Measurements from ENCODE around the gene TSC2. TPM values are rescaled to one million over a fixed set of nuclear protein-coding genes. Genes with fewer than 3 reads are reported as not detected.
A peak's percentile ranks its signal among the peaks of the same experiment; 100 is the strongest.
"Not testable (repeated sequence)": the region's sequence is repeated elsewhere in the genome, so short reads cannot be mapped to it uniquely, and the experiment has no call there.

The TSC2 gene
- total RNA-seq, 2 experiments from 2014 or later: 112 to 115 TPM

DNA sequence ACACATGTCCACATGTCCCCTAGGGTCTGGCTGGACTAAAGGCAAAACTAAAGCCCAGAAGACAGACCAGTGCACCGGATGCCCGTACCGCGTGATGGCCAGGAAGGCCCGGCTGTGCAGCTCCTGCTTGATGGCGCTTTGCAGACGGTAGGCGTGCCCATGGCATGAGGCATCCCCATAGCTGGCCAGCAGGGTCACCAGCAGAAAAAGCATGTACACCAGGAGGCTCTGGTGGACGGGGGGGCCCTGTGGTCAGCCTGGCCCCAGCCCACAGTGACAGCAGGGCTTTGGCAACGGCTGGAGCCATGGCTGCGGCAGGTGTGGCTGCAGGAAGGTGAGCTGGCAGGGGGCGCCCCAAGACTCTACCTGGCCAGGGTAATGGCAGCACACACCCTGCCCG, 45.1 kb downstream of the TSC2 start:
- H3K4me3 Mint-ChIP-seq: no peak overlapping the region
- DNase-seq: no peak
- no peaks in the 10 kb centered on the region for H3K9me3 Mint-ChIP-seq
- H3K27ac Mint-ChIP-seq: peak overlapping the region; percentile 19
- H3K4me1 Mint-ChIP-seq: no peaks in the 10 kb centered on the region
- CTCF ChIA-PET: no interaction called here
- no peaks in the 10 kb centered on the region for H3K27me3 Mint-ChIP-seq
- POLR2A ChIA-PET: no interaction called here
- peaks cover 5% of the 10 kb centered on the region for H3K36me3 Mint-ChIP-seq (ENCODE audit: low read depth)

DNA sequence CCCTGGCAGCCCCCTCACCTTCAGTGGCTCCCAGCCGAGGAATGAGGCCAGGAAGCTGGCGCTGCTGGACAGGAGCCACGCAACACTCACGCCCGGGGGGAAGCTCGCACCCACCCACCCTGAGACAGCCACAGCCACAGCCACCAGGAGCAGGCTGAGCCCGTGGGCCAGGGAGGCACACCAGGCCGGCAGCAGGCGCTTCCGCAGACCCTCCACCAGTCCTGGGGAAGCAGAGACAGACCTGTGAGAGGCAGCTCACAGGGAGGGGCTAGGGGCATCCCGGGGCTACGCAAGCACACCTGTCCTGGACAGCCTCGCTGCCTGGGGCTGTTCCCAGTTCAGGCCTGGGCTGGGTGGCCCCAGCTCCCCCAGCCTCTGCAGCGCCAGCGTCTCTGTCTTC, 46.0 kb downstream of the TSC2 start:
- CTCF ChIA-PET: no interaction called here
- DNase-seq: no peak

DNA sequence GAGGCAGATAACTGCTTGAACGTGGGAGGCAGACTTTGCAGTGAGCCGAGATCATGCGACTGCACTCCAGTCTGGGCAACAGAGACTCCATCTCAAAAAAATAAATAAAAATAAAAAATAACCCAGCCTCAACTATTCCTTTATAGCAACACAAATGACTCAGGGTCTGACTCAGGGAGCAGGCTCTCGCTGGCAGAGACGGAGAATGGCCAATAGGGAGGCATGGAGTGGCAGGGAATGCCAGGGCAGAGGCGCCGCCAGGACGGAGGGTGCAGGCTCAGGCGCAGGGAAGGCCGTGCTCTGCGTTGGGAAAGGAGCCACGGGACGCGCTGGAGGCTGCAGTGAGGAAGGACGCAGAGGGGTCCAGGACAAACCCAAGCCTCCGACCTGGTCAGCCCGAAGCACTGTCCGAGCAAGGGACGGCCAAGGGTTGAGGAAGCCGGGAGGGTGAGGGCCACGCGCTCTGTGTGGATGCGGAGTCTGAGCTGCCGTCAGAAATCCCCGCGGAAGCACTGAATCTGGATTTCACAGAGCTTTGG, 47.6 kb downstream of the TSC2 start:
- Mint-ChIP-seq H3K27ac (no peak overlapping the region), H3K4me3 (no peak overlapping the region), H3K36me3 (ENCODE audit: low read depth) (peaks cover 3% of the 10 kb centered on the region), H3K9me3 (no peaks in the 10 kb centered on the region), H3K27me3 (no peaks in the 10 kb centered on the region), H3K4me1 (no peaks in the 10 kb centered on the region)
- CTCF ChIA-PET: no interaction called here
- no peak for DNase-seq
- POLR2A ChIA-PET: no interaction called here

More for the DNA sequence above, 46.0 kb downstream of the TSC2 start:
- no peaks in the 10 kb centered on the region for H3K27me3 Mint-ChIP-seq
- H3K9me3 Mint-ChIP-seq: no peaks in the 10 kb centered on the region
- H3K36me3 Mint-ChIP-seq (ENCODE audit: low read depth): peaks cover 5% of the 10 kb centered on the region
- H3K4me3 Mint-ChIP-seq: no peak overlapping the region
- H3K4me1 Mint-ChIP-seq: no peaks in the 10 kb centered on the region
- no peak overlapping the region for H3K27ac Mint-ChIP-seq
- POLR2A ChIA-PET: no interaction called here

DNA sequence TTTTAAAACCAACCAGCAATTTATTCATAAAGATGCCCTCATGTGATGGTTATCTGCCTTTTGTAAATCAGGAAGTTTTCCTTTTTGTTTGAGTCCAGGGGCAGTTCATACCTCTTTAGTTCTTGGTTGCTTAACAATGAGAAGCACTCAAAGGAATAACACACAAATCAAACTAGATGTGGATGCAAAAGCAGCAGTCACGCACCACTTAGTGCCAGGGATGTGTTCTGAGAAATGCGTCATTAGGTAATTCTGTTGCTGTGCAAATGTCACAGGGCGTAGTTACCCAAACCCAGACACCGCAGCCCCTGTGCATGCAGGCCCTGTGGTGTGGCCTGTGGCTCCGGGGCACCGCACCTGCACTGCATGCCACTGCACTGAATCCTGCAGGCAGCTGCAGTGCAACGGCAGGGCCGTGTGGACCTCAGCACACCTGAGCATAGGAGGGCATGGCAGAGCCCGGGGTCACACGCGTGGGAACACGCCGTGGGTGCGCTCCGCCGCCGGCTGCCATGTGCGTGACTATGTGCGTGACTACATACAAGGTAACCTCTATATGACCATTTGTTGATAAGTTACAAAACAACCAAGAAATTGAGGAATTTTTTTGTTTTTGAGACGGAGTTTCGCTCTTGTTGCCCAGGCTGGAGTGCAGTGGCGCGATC, 48.3 kb downstream of the TSC2 start:
- ChIA-PET CTCF (no interaction called here), POLR2A (no interaction called here)

GRCh38 chr16:2096853-2097595, 49.2 kb downstream of the TSC2 start:
- no peak overlapping the region for H3K27ac Mint-ChIP-seq
- POLR2A ChIA-PET: no interaction called here
- peaks cover 3% of the 10 kb centered on the region for H3K36me3 Mint-ChIP-seq (ENCODE audit: low read depth)
- DNase-seq: no peak
- H3K27me3 Mint-ChIP-seq: no peaks in the 10 kb centered on the region
- CTCF ChIA-PET: no interaction called here
- H3K9me3 Mint-ChIP-seq: no peaks in the 10 kb centered on the region
- H3K4me3 Mint-ChIP-seq: no peak overlapping the region
- no peaks in the 10 kb centered on the region for H3K4me1 Mint-ChIP-seq

More for the DNA sequence above, 48.3 kb downstream of the TSC2 start:
- Mint-ChIP-seq H3K4me1 (no peaks in the 10 kb centered on the region), H3K36me3 (ENCODE audit: low read depth) (peaks cover 3% of the 10 kb centered on the region), H3K27ac (no peak overlapping the region), H3K27me3 (no peaks in the 10 kb centered on the region), H3K4me3 (no peak overlapping the region), H3K9me3 (no peaks in the 10 kb centered on the region)
- DNase-seq: no peak

DNA sequence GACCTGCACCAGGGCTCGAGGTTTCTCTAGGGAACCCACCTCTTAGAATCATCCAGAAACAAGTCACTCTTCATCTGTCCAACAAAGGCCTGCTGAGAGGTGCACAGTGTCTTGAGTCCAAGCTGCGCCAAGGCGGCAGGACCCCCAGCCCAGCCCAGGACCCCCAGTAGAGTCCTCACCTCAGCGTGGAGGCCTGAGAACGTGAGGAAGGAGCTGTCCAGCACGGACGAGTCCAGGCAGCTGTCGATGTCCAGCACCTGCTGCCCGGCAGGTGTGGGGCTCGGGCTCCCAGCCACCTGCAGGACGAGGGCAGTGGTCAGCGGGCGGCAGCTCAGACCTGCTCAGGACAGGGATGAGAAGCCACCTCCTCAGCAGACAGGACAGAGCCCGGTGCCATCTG, 49.9 kb downstream of the TSC2 start:
- H3K4me1 Mint-ChIP-seq; H3K27ac Mint-ChIP-seq; CTCF ChIA-PET; H3K27me3 Mint-ChIP-seq; DNase-seq; H3K36me3 Mint-ChIP-seq (ENCODE audit: low read depth); H3K9me3 Mint-ChIP-seq; H3K4me3 Mint-ChIP-seq: not testable (repeated sequence)
- POLR2A ChIA-PET: interaction anchor here (0.6 kb wide), 1 partner anchor 25 kb away, joined by 3 read pairs; no protein-coding TSS in a partner anchor

- H3K27ac Mint-ChIP-seq; H3K36me3 Mint-ChIP-seq (ENCODE audit: low read depth); H3K4me3 Mint-ChIP-seq; POLR2A ChIA-PET; DNase-seq; H3K9me3 Mint-ChIP-seq; H3K4me1 Mint-ChIP-seq; H3K27me3 Mint-ChIP-seq: not testable (repeated sequence)
- CTCF ChIA-PET: interaction anchor here (0.9 kb wide), 1 partner anchor 28 kb away, joined by 3 read pairs; no protein-coding TSS in a partner anchor
Measured at GRCh38 chr16:2101581-2101980, 53.8 kb downstream of the TSC2 start.

DNA sequence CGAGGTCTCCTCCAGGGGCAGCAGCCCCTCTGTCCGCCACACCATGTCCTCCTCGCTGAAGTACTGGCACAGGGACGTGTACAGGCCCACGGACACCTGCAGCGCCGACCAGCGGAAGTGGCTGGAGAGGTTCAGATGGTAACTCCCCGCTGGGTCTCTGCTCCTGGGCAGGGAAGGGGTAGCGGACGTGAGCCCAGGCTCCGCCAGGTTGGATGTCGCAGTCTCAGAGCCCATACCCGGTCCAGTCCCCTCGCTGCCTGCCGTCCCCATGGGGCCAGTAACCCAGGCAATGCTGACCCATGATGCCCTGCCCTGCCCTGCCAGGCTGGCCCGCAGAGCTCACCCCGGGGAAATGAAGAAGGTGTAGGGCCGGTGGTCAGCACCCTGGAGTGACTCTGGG, 54.7 kb downstream of the TSC2 start:
- peaks cover under 1% of the 10 kb centered on the region for H3K36me3 Mint-ChIP-seq (ENCODE audit: low read depth)
- H3K9me3 Mint-ChIP-seq: no peaks in the 10 kb centered on the region
- CTCF ChIA-PET: no interaction called here

DNA sequence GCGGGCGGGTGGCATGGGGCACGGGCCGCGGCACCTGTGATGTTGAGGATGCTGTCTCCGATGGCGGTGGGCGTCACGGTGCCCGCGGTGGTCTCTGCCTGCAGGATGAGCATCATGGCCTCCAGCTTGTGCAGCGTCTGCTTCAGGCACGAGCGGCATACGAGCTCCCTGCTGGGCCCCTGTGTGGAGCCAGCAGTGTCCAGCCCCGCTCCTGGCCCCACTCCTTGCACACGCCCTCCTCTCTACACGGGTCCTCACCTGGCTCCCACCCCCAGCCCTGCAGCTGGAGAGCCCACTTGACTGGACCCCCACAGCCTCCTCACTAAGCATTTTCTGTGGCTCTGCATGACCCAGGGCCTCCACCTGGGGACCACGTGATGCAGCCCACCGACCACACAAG, 56.7 kb downstream of the TSC2 start:
- H3K27ac Mint-ChIP-seq; CTCF ChIA-PET; H3K4me1 Mint-ChIP-seq; H3K4me3 Mint-ChIP-seq; DNase-seq; H3K27me3 Mint-ChIP-seq; POLR2A ChIA-PET; H3K9me3 Mint-ChIP-seq; H3K36me3 Mint-ChIP-seq (ENCODE audit: low read depth): not testable (repeated sequence)

More for the DNA sequence above, 54.7 kb downstream of the TSC2 start:
- H3K4me3 Mint-ChIP-seq: no peak overlapping the region
- no peaks in the 10 kb centered on the region for H3K27me3 Mint-ChIP-seq
- no peak overlapping the region for H3K27ac Mint-ChIP-seq
- no peaks in the 10 kb centered on the region for H3K4me1 Mint-ChIP-seq
- no peak for DNase-seq
- POLR2A ChIA-PET: no interaction called here

GRCh38 chr16:2105291-2105690, 57.5 kb downstream of the TSC2 start:
- CTCF ChIA-PET; H3K36me3 Mint-ChIP-seq (ENCODE audit: low read depth); H3K27me3 Mint-ChIP-seq; H3K4me1 Mint-ChIP-seq; H3K27ac Mint-ChIP-seq; H3K4me3 Mint-ChIP-seq; H3K9me3 Mint-ChIP-seq; POLR2A ChIA-PET; DNase-seq: not testable (repeated sequence)

- H3K27ac Mint-ChIP-seq; CTCF ChIA-PET; H3K36me3 Mint-ChIP-seq (ENCODE audit: low read depth); H3K4me3 Mint-ChIP-seq; H3K27me3 Mint-ChIP-seq; H3K4me1 Mint-ChIP-seq; H3K9me3 Mint-ChIP-seq; DNase-seq; POLR2A ChIA-PET: not testable (repeated sequence)
Measured at GRCh38 chr16:2105769-2106168, 58.0 kb downstream of the TSC2 start.

- CTCF ChIA-PET; H3K36me3 Mint-ChIP-seq (ENCODE audit: low read depth); H3K27ac Mint-ChIP-seq; H3K9me3 Mint-ChIP-seq; H3K4me1 Mint-ChIP-seq; POLR2A ChIA-PET; H3K4me3 Mint-ChIP-seq; H3K27me3 Mint-ChIP-seq; DNase-seq: not testable (repeated sequence)
Measured at GRCh38 chr16:2106211-2106610, 58.4 kb downstream of the TSC2 start.

- CTCF ChIA-PET; H3K9me3 Mint-ChIP-seq; H3K27me3 Mint-ChIP-seq; H3K4me3 Mint-ChIP-seq; DNase-seq; POLR2A ChIA-PET; H3K27ac Mint-ChIP-seq; H3K36me3 Mint-ChIP-seq (ENCODE audit: low read depth); H3K4me1 Mint-ChIP-seq: not testable (repeated sequence)
Measured at GRCh38 chr16:2107121-2107790, 59.5 kb downstream of the TSC2 start.
